Neural progenitor cell (in vitro differentiated cells): Measurements from ENCODE around the gene ZNF681. TPM values are rescaled to one million over a fixed set of nuclear protein-coding genes. Genes with fewer than 3 reads are reported as not detected.

Experiments
- DNase-seq: peaks from one replicate; pipeline ENCODE4 v3.0.0-alpha.2; 2016; ENCODE audit warnings: low spot score
- H2AFZ ChIP-seq: fragments of 200-600 bp; sonication (generic); replicated peaks from 2 replicates; pipeline ENCODE4 v1.6.1; 2016; ENCODE audit warnings: antibody characterized with exemption
- H3F3A ChIP-seq: fragments of 200-600 bp; sonication (generic); 2 replicates; pipeline ENCODE4 v1.6.1; 2016; ENCODE audit warnings: antibody characterized with exemption, low read depth
- H3K27ac ChIP-seq: fragments of 200-600 bp; sonication (generic); 2 replicates; pipeline ENCODE4 v1.5.1; 2016; ENCODE audit warnings: mild to moderate bottlenecking
- H3K27me3 ChIP-seq: fragments of 200-600 bp; sonication (generic); 2 replicates; pipeline ENCODE4 v1.6.1; 2016; ENCODE audit warnings: mild to moderate bottlenecking, moderate library complexity
- H3K36me3 ChIP-seq: fragments of 200-600 bp; sonication (generic); 2 replicates; pipeline ENCODE4 v1.5.1; 2016
- H3K4me1 ChIP-seq: fragments of 200-600 bp; sonication (generic); 2 replicates; pipeline ENCODE4 v1.6.1; 2016; ENCODE audit warnings: mixed run types
- H3K4me2 ChIP-seq: fragments of 200-600 bp; sonication (generic); 2 replicates; pipeline ENCODE4 v1.6.1; 2016
- H3K4me3 ChIP-seq: fragments of 200-600 bp; sonication (generic); 2 replicates; pipeline ENCODE4 v1.5.1; 2016
- H3K79me2 ChIP-seq: fragments of 200-600 bp; sonication (generic); 2 replicates; pipeline ENCODE4 v1.6.1; 2016; ENCODE audit warnings: low read depth
- H3K9ac ChIP-seq: fragments of 200-600 bp; sonication (generic); 2 replicates; pipeline ENCODE4 v1.6.1; 2016
- H3K9me3 ChIP-seq: fragments of 200-600 bp; sonication (generic); 2 replicates; pipeline ENCODE4 v1.5.1; 2016; ENCODE audit warnings: low read depth
- H4K20me1 ChIP-seq: fragments of 200-600 bp; sonication (generic); 2 replicates; pipeline ENCODE4 v1.6.1; 2016; ENCODE audit warnings: low read depth
- H3K27ac Mint-ChIP-seq: 3 replicates; pipeline ENCODE4 v1.8.0; 2021; ENCODE audit warnings: mixed read lengths
- H3K27me3 Mint-ChIP-seq: 2 replicates; pipeline ENCODE4 v1.8.0; 2022; ENCODE audit warnings: low read depth, mild to moderate bottlenecking, inconsistent platforms, moderate library complexity, mixed read lengths; ENCODE audit not compliant: insufficient read depth
- H3K36me3 Mint-ChIP-seq: 3 replicates; pipeline ENCODE4 v1.8.0; 2021; ENCODE audit warnings: mixed read lengths
- H3K4me1 Mint-ChIP-seq: 3 replicates; pipeline ENCODE4 v1.8.0; 2021; ENCODE audit warnings: mixed read lengths
- H3K4me3 Mint-ChIP-seq: 3 replicates; pipeline ENCODE4 v1.8.0; 2021; ENCODE audit warnings: mild to moderate bottlenecking, moderate library complexity, mixed read lengths
- H3K9me3 Mint-ChIP-seq: 3 replicates; pipeline ENCODE4 v1.8.0; 2020; ENCODE audit warnings: mixed read lengths
- EZH2 ChIP-seq: fragments of 200-600 bp; sonication (generic); IDR thresholded peaks from 2 replicates; pipeline ENCODE4 v1.6.1; 2017; ENCODE audit warnings: antibody characterized with exemption, mild to moderate bottlenecking, moderate library complexity
- EZH2phosphoT487 ChIP-seq: fragments of 200-600 bp; sonication (generic); IDR thresholded peaks from 2 replicates; pipeline ENCODE4 v1.6.1; 2017; ENCODE audit warnings: antibody characterized with exemption
- total RNA-seq: library from RNA; depleted of rRNA; stranded (reverse); fragments of >200 nt; gene quantifications from 2 replicates; pipeline ENCODE4 v1.2.3, GENCODE V29; 2015; ENCODE audit warnings: low replicate concordance
- TF ChIP-seq, protein P1 (sequence below): fragments of 200-600 bp; sonication (generic); IDR thresholded peaks from 2 replicates; pipeline ENCODE4 v1.5.1; 2017; ENCODE audit warnings: antibody characterized with exemption, mild to moderate bottlenecking

Gene ZNF681
- total RNA-seq, 1 donor from 2014 or later, result 16.7 TPM

DNA sequence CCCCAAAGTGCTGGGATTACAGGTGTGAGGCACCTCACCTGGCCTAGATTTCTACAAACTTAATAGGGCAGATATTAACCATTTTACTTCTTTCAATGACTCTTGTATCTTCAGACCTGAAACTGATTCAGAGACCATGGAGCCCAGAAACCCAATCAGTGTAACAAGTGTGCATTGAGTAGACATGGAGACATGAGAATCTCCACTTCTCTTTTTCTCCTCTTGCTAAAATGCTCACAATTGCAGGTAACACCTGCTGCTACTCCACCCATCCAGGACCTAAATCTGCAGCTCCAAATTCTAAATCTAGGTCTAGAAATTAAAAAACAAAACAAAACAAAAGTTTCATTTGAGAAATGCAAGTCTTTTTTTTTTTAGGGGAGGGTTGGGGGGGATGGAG lies 42.2 kb upstream of the ZNF681 start:
- H3K27ac ChIP-seq, result no peak overlapping the region
- no peak overlapping the region for H3K4me2 ChIP-seq
- DNase-seq, result no peak
- H3K79me2 ChIP-seq, result peaks cover 93% of the 10 kb centered on the region
- peaks cover 9% of the 10 kb centered on the region for H4K20me1 ChIP-seq
- H3K4me1 Mint-ChIP-seq, result no peaks in the 10 kb centered on the region
- no peaks in the 10 kb centered on the region for H3K9me3 ChIP-seq
- peaks cover 65% of the 10 kb centered on the region for H3K9me3 Mint-ChIP-seq
- no peak overlapping the region for H3K4me3 ChIP-seq
- H3K27ac Mint-ChIP-seq, result no peak overlapping the region
- TF ChIP-seq EZH2 (no peak), EZH2phosphoT487 (no peak)
- TF ChIP-seq, protein P1, sequence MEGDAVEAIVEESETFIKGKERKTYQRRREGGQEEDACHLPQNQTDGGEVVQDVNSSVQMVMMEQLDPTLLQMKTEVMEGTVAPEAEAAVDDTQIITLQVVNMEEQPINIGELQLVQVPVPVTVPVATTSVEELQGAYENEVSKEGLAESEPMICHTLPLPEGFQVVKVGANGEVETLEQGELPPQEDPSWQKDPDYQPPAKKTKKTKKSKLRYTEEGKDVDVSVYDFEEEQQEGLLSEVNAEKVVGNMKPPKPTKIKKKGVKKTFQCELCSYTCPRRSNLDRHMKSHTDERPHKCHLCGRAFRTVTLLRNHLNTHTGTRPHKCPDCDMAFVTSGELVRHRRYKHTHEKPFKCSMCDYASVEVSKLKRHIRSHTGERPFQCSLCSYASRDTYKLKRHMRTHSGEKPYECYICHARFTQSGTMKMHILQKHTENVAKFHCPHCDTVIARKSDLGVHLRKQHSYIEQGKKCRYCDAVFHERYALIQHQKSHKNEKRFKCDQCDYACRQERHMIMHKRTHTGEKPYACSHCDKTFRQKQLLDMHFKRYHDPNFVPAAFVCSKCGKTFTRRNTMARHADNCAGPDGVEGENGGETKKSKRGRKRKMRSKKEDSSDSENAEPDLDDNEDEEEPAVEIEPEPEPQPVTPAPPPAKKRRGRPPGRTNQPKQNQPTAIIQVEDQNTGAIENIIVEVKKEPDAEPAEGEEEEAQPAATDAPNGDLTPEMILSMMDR, result no peak
- no peaks in the 10 kb centered on the region for H3K27me3 ChIP-seq
- H2AFZ ChIP-seq, result no peak overlapping the region
- H3K36me3 Mint-ChIP-seq, result peaks cover 40% of the 10 kb centered on the region
- H3F3A ChIP-seq, result no peaks in the 10 kb centered on the region
- H3K4me1 ChIP-seq, result no peaks in the 10 kb centered on the region
- H3K36me3 ChIP-seq, result no peaks in the 10 kb centered on the region
- H3K27me3 Mint-ChIP-seq, result no peaks in the 10 kb centered on the region
- H3K9ac ChIP-seq, result no peak overlapping the region
- no peak overlapping the region for H3K4me3 Mint-ChIP-seq

DNA sequence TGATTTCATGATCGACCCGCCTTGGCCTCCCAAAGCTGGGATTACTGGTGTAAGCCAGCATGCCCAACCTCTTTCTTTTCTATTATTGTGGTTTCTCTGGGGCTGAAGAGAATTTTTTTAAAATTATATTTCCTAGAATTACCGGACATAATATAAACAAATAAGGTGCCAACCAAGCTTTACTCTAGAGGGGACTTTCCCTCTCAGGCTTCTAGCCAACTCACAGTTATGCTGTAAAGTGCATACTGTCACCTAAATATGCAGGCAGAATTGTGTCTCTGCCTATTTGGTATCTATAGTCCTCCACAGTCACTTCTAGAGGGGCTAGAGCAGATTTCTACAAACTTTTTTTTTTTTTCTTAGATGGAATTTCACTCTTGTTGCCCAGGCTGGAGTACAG lies 41.6 kb upstream of the ZNF681 start:
- Mint-ChIP-seq H3K36me3 (peaks cover 37% of the 10 kb centered on the region), H3K27ac (no peak overlapping the region), H3K27me3 (no peaks in the 10 kb centered on the region), H3K9me3 (peaks cover 65% of the 10 kb centered on the region), H3K4me1 (no peaks in the 10 kb centered on the region), H3K4me3 (no peak overlapping the region)
- no peak overlapping the region for H3K27ac ChIP-seq
- TF ChIP-seq EZH2, result no peak
- no peak for TF ChIP-seq EZH2phosphoT487
- TF ChIP-seq, protein P1, result no peak
- no peak overlapping the region for H2AFZ ChIP-seq
- peaks cover 9% of the 10 kb centered on the region for H4K20me1 ChIP-seq
- H3K27me3 ChIP-seq, result no peaks in the 10 kb centered on the region
- H3K79me2 ChIP-seq, result peaks cover 93% of the 10 kb centered on the region
- no peaks in the 10 kb centered on the region for H3K4me1 ChIP-seq
- no peak overlapping the region for H3K9ac ChIP-seq
- H3F3A ChIP-seq, result no peaks in the 10 kb centered on the region
- H3K9me3 ChIP-seq, result no peaks in the 10 kb centered on the region
- no peak overlapping the region for H3K4me3 ChIP-seq
- H3K36me3 ChIP-seq, result no peaks in the 10 kb centered on the region
- H3K4me2 ChIP-seq, result no peak overlapping the region
- DNase-seq, result no peak

DNA sequence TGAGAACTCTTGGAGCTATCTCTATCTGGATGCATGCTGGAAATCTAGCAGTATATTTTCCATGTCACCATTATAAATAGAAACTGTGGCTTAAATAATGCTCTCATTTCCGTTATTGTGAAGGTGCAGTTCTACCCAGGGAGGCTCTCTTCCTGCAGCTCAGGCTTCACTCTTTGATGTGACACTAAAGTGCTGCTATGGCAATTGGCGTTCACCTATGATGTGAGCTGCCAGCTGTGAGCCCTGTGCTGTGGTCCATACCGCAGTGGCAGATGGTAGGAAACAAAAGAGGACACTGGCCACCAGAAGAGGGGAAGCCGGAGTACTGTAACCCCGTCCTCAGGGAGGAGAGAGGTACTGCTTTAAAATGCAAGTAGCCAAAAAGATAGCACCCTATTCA lies 40.6 kb upstream of the ZNF681 start:
- no peak overlapping the region for H3K4me2 ChIP-seq

DNA sequence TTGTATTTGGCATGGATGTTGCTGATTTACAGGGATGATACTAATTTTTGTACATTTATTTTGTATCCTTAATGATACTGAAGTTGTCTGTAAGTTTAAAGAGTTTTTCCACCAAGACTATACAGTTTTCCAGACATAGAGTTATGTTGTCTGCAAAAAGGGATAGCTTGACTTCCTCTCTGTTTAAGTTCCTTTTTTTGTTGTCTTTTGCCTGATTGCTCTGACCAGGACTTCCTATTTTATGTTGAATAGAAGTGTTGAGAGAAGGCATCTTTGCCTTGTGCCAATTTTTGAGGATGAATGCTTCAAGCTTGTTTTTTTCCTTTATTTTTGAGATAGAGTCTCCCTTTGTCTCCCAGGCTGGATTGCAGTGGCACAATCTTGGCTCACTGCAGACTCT lies 36.8 kb upstream of the ZNF681 start:
- Histone ChIP-seq H3K36me3 (no peaks in the 10 kb centered on the region), H3K4me2 (no peak overlapping the region), H3K79me2 (peaks cover 100% of the 10 kb centered on the region), H3K4me3 (no peak overlapping the region), H3K27ac (no peak overlapping the region), H3K9ac (no peak overlapping the region), H3K9me3 (no peaks in the 10 kb centered on the region), H3K4me1 (no peaks in the 10 kb centered on the region), H3K27me3 (no peaks in the 10 kb centered on the region), H2AFZ (no peak overlapping the region), H3F3A (no peaks in the 10 kb centered on the region), H4K20me1 (peaks cover 17% of the 10 kb centered on the region)
- Mint-ChIP-seq H3K9me3 (peaks cover 76% of the 10 kb centered on the region), H3K4me3 (no peak overlapping the region), H3K27me3 (no peaks in the 10 kb centered on the region), H3K36me3 (peaks cover 49% of the 10 kb centered on the region), H3K4me1 (no peaks in the 10 kb centered on the region), H3K27ac (no peak overlapping the region)
- TF ChIP-seq, protein P1, result no peak
- TF ChIP-seq EZH2 (no peak), EZH2phosphoT487 (no peak)
- no peak for DNase-seq

More for the DNA sequence above, 40.6 kb upstream of the ZNF681 start:
- no peaks in the 10 kb centered on the region for H3K4me1 Mint-ChIP-seq
- Histone ChIP-seq H2AFZ (no peak overlapping the region), H3F3A (no peaks in the 10 kb centered on the region), H3K27me3 (no peaks in the 10 kb centered on the region), H3K27ac (no peak overlapping the region), H3K4me1 (no peaks in the 10 kb centered on the region), H3K36me3 (no peaks in the 10 kb centered on the region), H4K20me1 (peaks cover 13% of the 10 kb centered on the region), H3K79me2 (peaks cover 95% of the 10 kb centered on the region), H3K4me3 (no peak overlapping the region), H3K9me3 (no peaks in the 10 kb centered on the region), H3K9ac (no peak overlapping the region)
- no peaks in the 10 kb centered on the region for H3K27me3 Mint-ChIP-seq
- H3K4me3 Mint-ChIP-seq, result no peak overlapping the region
- H3K9me3 Mint-ChIP-seq, result peaks cover 65% of the 10 kb centered on the region
- no peak overlapping the region for H3K27ac Mint-ChIP-seq
- no peak for DNase-seq
- H3K36me3 Mint-ChIP-seq, result peaks cover 34% of the 10 kb centered on the region
- no peak for TF ChIP-seq EZH2
